Hematopoietic multipotent progenitor cell treated with erythropoietin and hydrocortisone succinate and interleukin-3 and kit ligand, for 15 days (in vitro differentiated cells): ENCODE measurements around the gene LAMB1.

ENCODE experiments used
- DNase-seq: peaks from one replicate; pipeline ENCODE4 v3.0.0-alpha.2; 2015; ENCODE audit warnings: low spot score

The LAMB1 gene

DNA sequence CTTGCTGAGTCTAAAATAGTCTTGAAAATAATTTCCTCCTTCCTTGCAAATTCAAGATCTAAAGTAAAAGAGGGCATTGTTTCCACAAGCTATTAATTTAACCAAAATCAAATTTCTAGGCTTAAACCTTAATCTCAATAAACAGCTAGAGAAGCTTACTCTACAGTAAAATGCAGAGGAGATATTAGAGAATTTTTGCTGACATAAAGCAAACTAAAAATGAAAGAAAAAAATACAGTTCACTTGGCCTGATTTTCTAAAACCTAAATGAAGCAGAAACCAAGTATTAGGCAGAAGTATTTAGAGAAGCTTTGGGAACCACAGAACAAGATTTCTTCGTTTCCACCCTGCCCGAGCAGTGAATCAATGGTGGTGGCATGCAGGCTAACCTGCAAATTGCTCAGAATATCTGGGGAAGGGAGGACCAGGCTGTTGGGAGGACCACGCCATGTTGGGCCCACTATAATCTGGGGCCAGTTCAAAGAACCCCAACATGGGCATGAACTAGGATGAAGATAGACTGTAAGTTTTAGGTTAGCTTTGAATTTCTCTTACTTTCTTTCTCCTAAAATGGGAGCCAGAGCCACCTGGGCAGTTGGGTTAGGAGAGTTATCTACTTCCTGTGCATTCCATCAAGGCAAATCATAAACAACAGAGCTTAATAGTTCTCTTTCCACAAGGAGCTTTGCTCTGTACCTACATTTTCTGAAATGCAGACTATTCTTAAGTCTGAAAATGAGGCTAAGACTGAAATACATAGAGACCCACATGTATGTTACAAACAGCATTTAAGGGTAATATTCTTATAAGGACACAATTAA, 4.1 kb downstream of the LAMB1 start:
- DNase-seq: no peak

DNA sequence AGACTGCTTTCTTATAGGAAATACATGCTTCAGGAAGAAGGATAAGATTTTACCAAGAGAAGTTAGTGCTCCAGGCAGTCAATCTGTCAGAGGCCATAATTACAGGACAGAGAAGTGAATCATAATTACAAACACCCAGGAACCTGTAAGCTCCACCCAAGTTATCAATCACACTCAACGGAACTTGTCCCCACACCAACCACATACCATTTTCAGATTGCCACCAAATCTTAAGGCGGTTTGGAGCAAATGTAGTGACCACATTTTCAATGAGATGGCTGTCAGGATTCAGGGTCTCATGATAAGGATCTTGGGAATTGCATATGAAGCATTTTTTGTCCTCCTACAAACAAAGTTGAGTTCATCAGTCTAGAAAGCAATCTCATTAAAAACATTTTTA, 4.8 kb downstream of the LAMB1 start:
- no peak for DNase-seq

DNA sequence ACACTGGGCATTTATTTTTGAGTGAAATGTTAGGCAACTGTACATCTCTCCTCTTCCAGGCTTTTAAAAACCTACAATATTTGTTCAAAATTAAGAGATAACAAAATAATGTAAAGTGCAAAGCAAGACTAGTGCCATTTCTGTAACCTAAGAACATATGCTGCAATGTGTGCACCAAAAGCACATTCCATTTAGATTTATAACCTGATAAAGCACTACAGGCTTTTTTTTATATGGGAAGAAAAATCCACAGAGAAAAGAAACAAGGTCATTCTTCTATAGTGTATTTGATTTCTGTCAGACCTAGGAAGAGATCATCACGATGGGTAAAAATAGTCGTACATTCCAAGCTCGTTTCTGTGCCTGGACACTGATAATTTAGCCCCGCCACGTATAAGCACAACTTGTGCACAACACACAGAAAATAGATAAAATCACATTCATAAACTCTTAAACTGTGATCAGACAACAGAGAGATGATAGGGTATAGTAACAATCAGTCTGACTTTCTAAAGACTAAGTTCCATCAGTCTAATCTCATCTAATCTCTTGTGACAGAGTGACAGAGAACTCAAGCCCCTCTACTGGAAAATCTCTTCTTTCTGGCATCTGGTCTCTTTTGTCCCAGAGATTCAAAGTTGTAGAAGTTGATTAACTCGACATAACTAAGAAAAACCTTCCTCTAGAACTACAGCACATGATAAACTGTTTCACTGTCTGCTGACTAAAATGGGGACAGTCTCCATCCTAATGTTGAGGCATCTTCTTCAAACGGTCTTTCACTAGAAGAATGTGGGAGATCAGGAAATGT, 6.7 kb downstream of the LAMB1 start:
- no peak for DNase-seq

- no peak for DNase-seq
Observed at GRCh38 chr7:107995184-107996071, 7.5 kb downstream of the LAMB1 start.

GRCh38 chr7:107994421-107995030, 8.4 kb downstream of the LAMB1 start:
- no peak for DNase-seq

DNA sequence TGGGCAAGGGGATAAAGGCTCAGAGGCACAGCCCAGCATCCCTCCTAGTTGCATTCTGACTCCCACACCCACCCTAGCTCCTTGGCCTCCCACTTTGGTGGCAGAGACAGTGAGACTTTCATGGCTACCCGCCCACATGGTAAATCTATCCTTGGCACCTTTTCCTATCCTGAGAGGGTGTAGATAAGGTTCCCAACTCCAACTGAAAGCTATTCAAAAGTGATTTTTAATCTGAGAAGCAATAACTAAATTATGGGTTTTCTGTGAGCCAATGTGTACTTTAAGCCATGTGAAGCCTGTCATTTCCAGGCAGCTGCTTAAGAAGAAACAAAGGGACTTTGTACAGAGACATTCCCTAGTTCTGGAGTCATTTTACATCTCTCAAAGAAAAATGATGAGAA, 9.1 kb downstream of the LAMB1 start:
- no peak for DNase-seq

DNA sequence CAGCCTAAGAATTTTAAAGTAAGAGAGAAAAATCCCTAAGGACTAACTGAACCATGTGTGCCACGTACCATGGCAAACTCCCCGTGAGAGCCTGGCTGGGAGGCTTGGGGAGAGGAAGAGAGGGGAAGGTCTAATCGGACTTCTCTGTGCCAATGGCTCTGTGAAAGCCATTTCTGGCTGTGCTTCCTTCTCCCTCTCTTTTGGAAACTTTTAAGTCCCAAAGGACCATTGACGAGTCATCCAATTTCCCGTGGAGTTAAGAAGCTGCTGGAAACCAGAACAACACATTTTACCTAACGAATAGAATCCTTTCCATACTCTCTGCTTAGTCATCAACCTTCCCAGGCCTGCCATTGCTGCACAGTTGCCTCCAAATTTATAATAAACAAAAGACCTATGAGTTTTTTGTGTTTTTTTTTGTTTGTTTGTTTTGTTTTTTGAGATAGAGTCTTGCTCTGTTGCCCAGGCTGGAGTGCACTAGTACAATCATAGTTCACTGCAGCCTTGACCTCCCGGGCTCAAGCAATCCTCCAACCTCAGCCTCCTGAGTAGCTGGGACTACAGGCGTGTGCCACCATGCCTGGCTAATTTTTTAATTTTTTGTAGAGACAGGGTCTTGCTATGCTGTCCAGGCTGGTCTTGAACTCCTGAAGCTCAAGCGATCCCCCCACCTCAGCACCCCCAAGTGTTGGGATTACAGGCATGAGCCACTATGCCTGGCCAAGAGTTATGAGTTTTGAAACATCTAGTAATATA, 13.2 kb downstream of the LAMB1 start:
- DNase-seq: no peak

- DNase-seq: no peak
Observed at GRCh38 chr7:107982918-107983389, 20.0 kb downstream of the LAMB1 start.

DNA sequence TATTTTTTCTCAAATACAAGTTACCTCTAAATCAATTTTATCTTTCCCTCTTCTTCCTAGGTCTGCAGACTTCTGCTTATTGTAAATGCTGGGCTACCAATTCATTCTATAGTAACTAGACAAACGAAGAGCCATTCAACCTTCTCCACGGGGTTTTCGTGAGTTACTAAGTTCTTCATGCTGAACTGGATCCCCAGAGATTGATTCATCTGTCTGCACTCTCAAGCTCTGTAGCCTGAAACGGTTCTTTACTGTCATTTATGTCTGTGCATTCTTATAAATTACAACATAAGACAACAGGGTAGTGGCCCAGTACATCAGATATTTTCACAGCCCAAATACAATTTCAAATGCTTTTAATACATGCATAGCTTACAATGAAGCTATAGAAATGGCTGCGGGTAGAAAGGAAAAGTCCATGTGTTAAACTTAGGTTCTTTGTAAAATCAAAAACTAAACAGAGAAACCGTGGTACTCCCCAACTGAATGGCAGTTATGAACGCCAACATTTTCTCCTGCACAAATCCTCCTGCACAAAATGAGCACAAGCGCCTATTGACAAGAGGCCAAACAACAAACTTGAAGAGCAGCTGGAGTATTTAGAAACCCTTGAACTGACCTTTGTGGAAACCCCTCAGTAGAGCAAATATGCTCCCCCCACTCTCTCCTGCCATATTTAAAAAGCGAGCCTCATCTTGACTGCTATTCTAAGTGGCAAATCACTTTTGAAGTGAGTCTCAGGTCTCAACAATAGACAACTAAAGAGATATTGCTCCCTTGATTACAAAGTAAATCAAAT, 20.7 kb downstream of the LAMB1 start:
- DNase-seq: no peak

DNA sequence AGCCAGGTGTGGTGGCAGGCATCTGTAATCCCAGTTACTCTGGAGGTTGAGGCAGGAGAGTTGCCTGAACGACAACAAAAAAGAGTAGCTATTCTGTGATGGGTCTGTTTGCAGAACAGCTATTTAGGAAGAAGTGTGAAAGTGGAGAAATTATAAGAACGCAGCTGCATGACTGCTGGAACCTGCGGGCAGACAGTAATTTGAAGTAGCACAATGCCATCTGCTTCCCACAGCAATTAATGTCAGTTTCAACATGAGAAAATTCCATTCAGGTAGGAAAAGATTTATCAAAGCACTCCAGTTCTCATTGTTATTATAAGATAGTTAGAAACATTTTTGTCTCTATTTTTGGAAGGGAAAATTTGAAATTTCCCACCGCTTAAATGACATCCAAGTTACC, 21.5 kb downstream of the LAMB1 start:
- no peak for DNase-seq

- no peak for DNase-seq
Observed at GRCh38 chr7:107980671-107981190, 22.2 kb downstream of the LAMB1 start.

- DNase-seq: no peak
Observed at GRCh38 chr7:107980171-107980570, 22.8 kb downstream of the LAMB1 start.

DNA sequence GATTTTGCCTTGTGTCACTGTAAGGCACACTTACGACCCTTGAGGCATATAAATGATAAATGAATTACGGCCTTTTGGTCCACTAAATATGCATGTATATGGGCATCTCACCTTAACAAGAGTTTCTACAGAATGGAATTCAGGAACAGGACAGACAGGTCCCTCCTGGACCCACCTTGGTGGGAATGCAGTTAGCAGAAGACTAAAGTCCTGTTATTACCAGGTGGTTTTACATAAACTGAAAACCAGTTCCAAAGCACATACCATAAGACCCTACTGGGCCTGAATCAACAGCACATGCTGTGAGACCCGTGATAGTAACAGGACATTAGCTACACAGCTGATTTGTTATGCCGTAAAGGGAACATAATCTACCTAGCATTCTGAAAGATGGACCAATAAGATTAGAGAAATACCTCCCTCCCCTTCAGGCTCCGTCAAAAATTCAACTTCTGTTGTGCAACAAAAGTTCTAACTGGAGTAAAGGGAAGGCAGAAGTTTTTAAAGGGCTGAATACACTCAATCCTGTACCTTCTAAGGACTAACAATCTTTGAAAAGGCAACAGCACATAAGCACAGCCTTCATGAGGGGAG, 24.0 kb downstream of the LAMB1 start:
- no peak for DNase-seq

DNA sequence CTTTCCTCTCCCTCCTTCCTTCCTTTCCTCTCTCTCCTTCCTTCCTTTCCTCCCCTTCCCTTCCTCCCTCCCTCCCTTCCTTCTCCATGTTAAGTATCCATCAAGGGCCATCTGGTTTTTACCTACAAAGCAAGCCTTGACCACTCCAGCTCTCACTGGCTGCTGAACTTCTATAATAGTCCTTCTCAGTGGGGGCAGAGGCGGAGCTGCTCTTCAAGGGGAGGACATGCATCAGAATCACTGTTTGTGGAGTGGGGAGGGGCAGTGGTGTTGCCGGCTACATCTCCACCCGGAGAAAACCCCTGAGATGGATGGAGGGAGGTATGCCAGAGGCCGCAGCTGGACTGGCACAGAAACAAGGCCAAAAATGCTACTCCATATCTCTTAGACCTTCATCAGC, 25.9 kb downstream of the LAMB1 start:
- DNase-seq: no peak

DNA sequence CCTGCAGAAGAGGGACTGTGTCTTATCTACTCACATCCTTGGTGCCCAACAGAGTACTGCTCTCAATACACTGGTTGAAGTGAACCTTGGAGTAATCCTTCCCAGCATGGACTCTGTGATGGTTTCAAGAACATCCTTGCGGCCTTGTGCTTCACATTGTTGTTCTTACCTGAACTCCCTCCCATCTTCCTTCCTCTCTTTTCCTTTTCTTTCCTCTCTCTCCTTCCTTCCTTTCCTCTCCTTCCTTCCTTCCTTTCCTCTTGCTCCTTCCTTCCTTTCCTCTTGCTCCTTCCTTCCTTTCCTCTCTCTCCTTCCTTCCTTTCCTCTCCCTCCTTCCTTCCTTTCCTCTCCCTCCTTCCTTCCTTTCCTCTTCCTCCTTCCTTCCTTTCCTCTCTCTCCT, 26.3 kb downstream of the LAMB1 start:
- no peak for DNase-seq

DNA sequence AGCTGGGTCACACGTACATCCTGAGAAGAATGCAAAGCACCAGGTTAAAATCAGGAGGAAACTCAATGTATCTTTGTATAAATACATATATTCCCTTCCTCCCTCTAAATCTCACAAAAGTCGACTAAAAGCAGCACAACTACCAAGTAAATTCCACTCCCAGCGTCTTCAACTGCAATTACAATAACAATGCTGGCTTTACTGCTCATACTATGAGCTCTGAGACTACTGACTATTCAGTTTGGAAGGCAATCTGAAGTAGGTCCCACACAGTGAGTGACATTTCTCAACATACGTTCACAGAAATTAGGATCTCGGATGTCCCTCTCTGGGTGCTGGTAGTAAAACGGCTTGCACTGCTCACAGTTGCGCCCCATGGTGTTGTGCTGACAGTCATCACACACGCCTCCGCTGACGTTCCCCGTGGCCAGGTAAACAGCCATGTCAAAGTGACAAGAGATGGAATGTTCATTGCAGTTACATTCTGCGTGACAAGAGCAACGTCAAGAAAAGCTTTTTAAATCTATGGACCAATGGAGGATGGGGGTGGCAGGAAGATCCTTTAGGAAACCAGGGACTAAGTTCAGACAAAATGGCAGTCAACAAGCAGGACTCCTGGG, 27.5 kb downstream of the LAMB1 start:
- DNase-seq: no peak

DNA sequence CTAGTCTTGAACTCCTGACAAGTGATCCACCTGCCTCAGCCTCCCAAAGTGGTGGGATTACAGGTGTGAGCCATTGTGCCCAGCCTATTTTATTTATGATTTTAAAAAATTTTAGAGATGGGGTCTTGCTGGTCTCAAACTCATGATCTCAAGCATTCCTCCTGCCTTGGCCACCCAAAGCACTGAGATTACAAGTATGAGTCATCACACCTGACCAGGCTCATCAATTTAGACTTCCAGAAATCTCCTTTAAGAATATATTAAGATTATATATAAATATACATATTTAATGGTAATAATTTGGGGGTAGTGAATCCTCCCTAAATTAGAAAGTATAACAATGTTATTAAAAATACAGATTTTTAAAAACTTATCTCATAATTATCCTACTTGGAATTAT, 29.1 kb downstream of the LAMB1 start:
- DNase-seq: no peak

DNA sequence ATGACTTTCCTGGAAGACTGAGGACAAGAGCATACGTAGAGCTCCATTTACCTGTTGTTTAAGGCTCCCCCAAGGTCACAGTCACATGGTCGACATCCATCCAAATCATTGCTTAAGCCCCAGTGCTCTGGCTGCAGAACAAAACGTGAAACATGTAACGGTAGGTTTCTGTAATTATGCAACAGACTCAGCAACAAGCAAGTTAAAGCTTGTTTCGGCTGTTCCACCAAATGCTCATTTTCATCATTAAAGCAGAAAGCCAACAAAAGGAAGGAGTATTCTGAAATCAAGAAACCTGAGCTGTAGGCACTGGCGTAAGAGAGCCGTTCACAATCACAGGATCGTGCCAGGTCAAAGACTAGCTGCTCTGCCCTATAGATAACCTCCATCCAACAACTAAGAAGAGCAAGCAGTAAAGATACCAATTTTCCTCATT, 30.0 kb downstream of the LAMB1 start:
- no peak for DNase-seq

DNA sequence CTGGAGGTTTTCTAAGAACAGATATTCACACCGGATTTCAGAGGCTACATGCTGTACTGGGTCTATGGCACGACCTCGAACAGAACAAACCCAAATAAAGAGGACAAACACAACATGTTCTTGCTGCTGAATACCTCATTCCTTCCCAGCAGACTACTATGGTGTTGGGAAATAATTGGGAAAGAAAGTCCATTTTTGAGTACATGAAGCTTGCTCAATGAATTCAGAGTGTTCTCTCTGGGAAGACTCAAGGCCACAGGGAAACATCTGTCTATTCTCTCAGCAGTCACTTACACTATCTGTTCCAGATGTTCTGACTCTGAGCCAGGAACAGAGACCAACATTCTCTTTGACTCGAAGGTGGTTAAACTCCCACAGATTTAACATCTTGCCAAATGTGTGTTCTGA, 30.9 kb downstream of the LAMB1 start:
- DNase-seq: no peak
